HG02678 (cell line): ENCODE measurements around the gene GABRB2.
"Not testable (repeated sequence)": the region's sequence is repeated elsewhere in the genome, so short reads cannot be mapped to it uniquely, and the experiment has no call there.

ENCODE experiments used
- ATAC-seq: cut with Tn5 transposase; IDR thresholded peaks from one replicate; pipeline ENCODE4 v1.9.1; 2021; ENCODE audit warnings: mild to moderate bottlenecking, moderate library complexity; ENCODE audit not compliant: unreplicated experiment

The GABRB2 gene

GRCh38 chr5:161256957-161257356 lies 289.6 kb downstream of the GABRB2 start:
- no peak for ATAC-seq

DNA sequence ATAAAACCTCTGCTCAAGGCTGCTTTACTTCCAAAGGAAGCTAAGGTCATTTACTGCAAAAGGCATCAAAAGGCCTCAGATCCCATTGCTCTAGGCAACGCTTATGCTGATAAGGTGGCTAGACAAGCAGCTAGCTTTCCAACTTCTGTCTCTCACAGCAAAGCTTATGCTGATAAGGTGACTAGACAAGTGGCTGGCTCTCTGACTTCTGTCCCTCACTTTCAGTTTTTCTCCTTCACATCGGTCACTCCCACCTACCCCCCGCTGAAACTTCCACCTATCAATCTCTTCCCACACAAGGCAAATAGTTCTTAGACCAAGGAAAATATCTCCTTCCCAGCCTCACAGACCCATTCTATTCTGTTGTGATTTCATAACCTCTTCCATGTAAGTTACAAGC lies 293.6 kb downstream of the GABRB2 start:
- not testable (repeated sequence) for ATAC-seq

DNA sequence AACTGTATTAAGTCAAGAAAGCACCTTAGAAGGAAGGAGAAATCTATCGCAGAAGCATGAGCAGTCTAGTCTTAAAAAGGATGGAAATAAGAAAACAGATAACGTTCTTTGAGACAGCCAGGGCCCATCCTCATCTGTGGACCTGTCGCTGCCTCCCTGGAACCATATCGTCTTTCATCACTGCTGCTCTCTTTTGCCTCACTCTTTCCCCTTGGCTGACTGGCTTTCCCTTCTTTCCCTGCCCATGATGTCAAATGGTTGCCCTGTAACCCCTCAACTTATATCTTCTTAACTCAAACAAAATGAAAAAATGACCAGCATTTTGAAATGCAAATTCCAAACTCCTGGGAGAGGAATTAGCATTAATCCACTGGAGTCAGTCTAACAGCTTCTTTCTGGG lies 299.8 kb downstream of the GABRB2 start:
- no peak for ATAC-seq

- not testable (repeated sequence) for ATAC-seq
These were observed 300.7 kb downstream of the GABRB2 start for GRCh38 chr5:161245846-161246245.
